PC-9 (cell line): ENCODE measurements around the gene SKI. TPM values are rescaled to one million over a fixed set of nuclear protein-coding genes. Genes with fewer than 3 reads are reported as not detected.

Source experiments
- BruUV-seq: library from RNA; stranded (reverse); fragments of 400-500 nt; replicated peaks from 2 replicates; lab custom pipeline; 2021; lab: Mats Ljungman, UMichigan
- CTCF ChIA-PET: fragments of 300-600 bp; sonication (Branson Sonifier 250); formaldehyde crosslinking; loops from one replicate; lab custom pipeline; 2022; ENCODE audit warnings: antibody characterized with exemption; lab: Charles Lee
- POLR2A ChIA-PET: fragments of 300-600 bp; sonication (Branson Sonifier 250); formaldehyde crosslinking; loops from one replicate; lab custom pipeline; 2022; ENCODE audit warnings: antibody characterized with exemption; ENCODE audit not compliant: unreplicated experiment; lab: Charles Lee
- DNase-seq, 2 experiments: peaks; one replicate each; pipeline versions ENCODE4 v3.0.0 to v3.0.0-alpha.2; 2015 to 2022; ENCODE audit warnings: mixed read lengths in 1 of 2
- H2AFZ ChIP-seq: fragments of 200-600 bp; sonication (generic); 2 replicates; pipeline ENCODE4 v1.8.1; 2017; ENCODE audit warnings: antibody characterized with exemption
- H3F3A ChIP-seq: fragments of 200-600 bp; sonication (generic); 2 replicates; pipeline ENCODE4 v1.8.1; 2017; ENCODE audit warnings: antibody characterized with exemption, mild to moderate bottlenecking, low read depth; ENCODE audit not compliant: insufficient read depth
- H3K27ac ChIP-seq: fragments of 200-600 bp; sonication (generic); 2 replicates; pipeline ENCODE4 v1.6.1; 2016; ENCODE audit warnings: mixed run types
- H3K27me3 ChIP-seq: fragments of 200-600 bp; sonication (generic); 2 replicates; pipeline ENCODE4 v1.6.1; 2016; ENCODE audit warnings: low read depth, mixed run types; ENCODE audit not compliant: insufficient read depth
- H3K36me3 ChIP-seq: fragments of 200-600 bp; sonication (generic); 2 replicates; pipeline ENCODE4 v1.6.1; 2016; ENCODE audit warnings: low read depth, mixed run types
- H3K4me1 ChIP-seq: fragments of 200-600 bp; sonication (generic); replicated peaks from 2 replicates; pipeline ENCODE4 v1.6.1; 2016; ENCODE audit warnings: mixed run types; ENCODE audit not compliant: insufficient read depth
- H3K4me2 ChIP-seq: fragments of 200-600 bp; sonication (generic); 2 replicates; pipeline ENCODE4 v1.6.1; 2017; ENCODE audit warnings: mixed run types
- H3K4me3 ChIP-seq: fragments of 200-600 bp; sonication (generic); 2 replicates; pipeline ENCODE4 v1.6.1; 2016; ENCODE audit warnings: mixed run types
- H3K79me2 ChIP-seq: fragments of 200-600 bp; sonication (generic); 2 replicates; pipeline ENCODE4 v1.6.1; 2017; ENCODE audit warnings: low read depth, mixed run types
- H3K9me2 ChIP-seq: fragments of 200-600 bp; sonication (generic); 2 replicates; pipeline ENCODE4 v1.8.1; 2017; ENCODE audit warnings: mild to moderate bottlenecking; ENCODE audit not compliant: insufficient read depth
- H3K9me3 ChIP-seq: fragments of 200-600 bp; sonication (generic); 2 replicates; pipeline ENCODE4 v1.8.1; 2016; ENCODE audit warnings: low read depth; ENCODE audit not compliant: insufficient read depth
- H4K20me1 ChIP-seq: fragments of 200-600 bp; sonication (generic); 2 replicates; pipeline ENCODE4 v1.8.1; 2017; ENCODE audit not compliant: insufficient read depth
- EZH2 ChIP-seq: fragments of 200-600 bp; sonication (generic); IDR thresholded peaks from 2 replicates; pipeline ENCODE4 v1.8.0; 2017; ENCODE audit warnings: antibody characterized with exemption, low read depth
- intact Hi-C: fragments of 100-400 bp; cut with micrococcal nuclease; formaldehyde crosslinking; loops from one replicate; pipeline ENCODE4 v1.10.0; 2022; ENCODE audit not compliant: unreplicated experiment
- total RNA-seq: library from RNA; stranded (reverse); gene quantifications from 2 replicates; pipeline ENCODE4 v1.2.3, GENCODE V29; 2021
- TF ChIP-seq, protein P1 (sequence below): fragments of 200-600 bp; sonication (generic); conservative IDR thresholded peaks from 2 replicates; pipeline ENCODE4 v1.6.1; 2017; ENCODE audit warnings: mixed run types, antibody characterized with exemption, mild to moderate bottlenecking, moderate library complexity

The SKI gene
- total RNA-seq, 1 experiment from 2014 or later = 36.2 TPM

DNA sequence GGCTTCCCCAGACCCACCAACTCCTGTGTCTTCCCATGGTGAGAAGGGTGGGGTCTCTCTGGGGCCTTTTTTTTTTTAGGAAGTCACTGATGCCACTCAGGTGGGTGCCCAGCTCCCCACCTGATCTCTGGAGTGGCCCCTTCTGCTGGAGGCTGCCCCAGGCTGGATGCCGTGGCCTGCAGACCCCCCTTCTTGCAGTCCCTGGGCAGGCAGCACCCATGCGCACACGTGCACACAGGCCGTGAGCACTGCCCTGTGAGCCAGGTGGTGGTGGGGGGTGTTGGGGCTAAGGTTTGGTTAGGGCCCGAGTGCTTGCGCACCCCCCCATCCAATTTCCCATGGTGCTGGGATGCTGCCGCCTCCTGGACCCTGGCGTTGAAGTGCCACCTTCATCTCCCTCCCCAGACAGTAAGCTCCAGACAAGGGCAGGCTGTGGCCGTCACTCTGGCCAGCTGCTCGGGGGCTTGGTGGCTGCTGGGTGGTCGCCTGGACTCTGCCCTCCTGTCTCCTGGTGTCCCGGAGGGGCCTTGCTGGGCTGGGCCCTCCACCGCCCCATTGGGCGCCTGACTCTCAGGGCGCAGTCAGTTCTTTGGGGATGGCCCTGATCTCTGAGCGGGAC lies 50.6 kb downstream of the SKI start:
- TF ChIP-seq, protein P1, sequence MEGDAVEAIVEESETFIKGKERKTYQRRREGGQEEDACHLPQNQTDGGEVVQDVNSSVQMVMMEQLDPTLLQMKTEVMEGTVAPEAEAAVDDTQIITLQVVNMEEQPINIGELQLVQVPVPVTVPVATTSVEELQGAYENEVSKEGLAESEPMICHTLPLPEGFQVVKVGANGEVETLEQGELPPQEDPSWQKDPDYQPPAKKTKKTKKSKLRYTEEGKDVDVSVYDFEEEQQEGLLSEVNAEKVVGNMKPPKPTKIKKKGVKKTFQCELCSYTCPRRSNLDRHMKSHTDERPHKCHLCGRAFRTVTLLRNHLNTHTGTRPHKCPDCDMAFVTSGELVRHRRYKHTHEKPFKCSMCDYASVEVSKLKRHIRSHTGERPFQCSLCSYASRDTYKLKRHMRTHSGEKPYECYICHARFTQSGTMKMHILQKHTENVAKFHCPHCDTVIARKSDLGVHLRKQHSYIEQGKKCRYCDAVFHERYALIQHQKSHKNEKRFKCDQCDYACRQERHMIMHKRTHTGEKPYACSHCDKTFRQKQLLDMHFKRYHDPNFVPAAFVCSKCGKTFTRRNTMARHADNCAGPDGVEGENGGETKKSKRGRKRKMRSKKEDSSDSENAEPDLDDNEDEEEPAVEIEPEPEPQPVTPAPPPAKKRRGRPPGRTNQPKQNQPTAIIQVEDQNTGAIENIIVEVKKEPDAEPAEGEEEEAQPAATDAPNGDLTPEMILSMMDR = no peak
- TF ChIP-seq EZH2 = no peak
- ChIA-PET POLR2A (no interaction called here), CTCF (no interaction called here)
- DNase-seq = no peak
- no peaks in the 10 kb centered on the region for H3K36me3 ChIP-seq
- no peaks in the 10 kb centered on the region for H3K27me3 ChIP-seq
- no peak overlapping the region for H3K27ac ChIP-seq
- peaks cover 36% of the 10 kb centered on the region for H4K20me1 ChIP-seq
- 0 out of 2 replicates have a peak, but pooled peaks cover 7% of the 10 kb centered on the region for H3F3A ChIP-seq
- no peak overlapping the region for H3K4me3 ChIP-seq
- no peaks in the 10 kb centered on the region for H3K9me3 ChIP-seq
- no peaks in the 10 kb centered on the region for H3K4me1 ChIP-seq
- H3K79me2 ChIP-seq = peaks cover 36% of the 10 kb centered on the region
- no peak overlapping the region for H2AFZ ChIP-seq
- BruUV-seq = no TSS peak
- intact Hi-C loops = no loop called here
- H3K9me2 ChIP-seq = no peaks in the 10 kb centered on the region
- H3K4me2 ChIP-seq = no peak overlapping the region

DNA sequence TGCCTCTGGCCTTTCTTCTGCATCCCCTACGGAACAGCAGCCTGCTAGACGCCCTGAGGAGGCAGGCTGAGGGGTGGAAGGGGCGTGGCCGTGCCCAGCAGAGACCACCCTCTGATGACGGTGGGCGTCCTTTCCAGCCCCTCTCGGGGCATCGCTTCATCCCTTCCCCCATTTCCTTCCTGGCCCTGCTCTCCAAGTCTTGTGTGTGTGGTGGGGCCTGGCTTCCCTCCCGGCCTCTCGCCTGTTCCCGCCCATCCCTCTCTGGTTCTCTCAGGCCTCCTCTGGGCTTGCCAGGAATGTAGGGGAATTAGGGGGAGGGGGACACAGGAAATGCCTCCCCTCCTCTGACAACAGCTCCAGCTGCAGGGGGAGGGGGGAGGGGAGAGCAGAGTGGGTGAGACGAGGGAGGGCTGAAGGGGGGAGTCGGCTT lies 51.1 kb downstream of the SKI start:
- ChIA-PET POLR2A (no interaction called here), CTCF (no interaction called here)
- H3K79me2 ChIP-seq = peaks cover 32% of the 10 kb centered on the region
- no peak overlapping the region for H3K27ac ChIP-seq
- peaks cover 36% of the 10 kb centered on the region for H4K20me1 ChIP-seq
- no peaks in the 10 kb centered on the region for H3K9me3 ChIP-seq
- no TSS peak for BruUV-seq
- no peak for TF ChIP-seq EZH2
- TF ChIP-seq, protein P1 = no peak
- H3K36me3 ChIP-seq = no peaks in the 10 kb centered on the region
- H3K4me1 ChIP-seq = no peaks in the 10 kb centered on the region
- H3K4me3 ChIP-seq = no peak overlapping the region
- no peak overlapping the region for H3K4me2 ChIP-seq
- H3F3A ChIP-seq = 0 out of 2 replicates have a peak, but pooled peaks cover 7% of the 10 kb centered on the region
- intact Hi-C loops = no loop called here
- DNase-seq = no peak
- H3K27me3 ChIP-seq = no peaks in the 10 kb centered on the region
- H3K9me2 ChIP-seq = no peaks in the 10 kb centered on the region
- H2AFZ ChIP-seq = no peak overlapping the region

DNA sequence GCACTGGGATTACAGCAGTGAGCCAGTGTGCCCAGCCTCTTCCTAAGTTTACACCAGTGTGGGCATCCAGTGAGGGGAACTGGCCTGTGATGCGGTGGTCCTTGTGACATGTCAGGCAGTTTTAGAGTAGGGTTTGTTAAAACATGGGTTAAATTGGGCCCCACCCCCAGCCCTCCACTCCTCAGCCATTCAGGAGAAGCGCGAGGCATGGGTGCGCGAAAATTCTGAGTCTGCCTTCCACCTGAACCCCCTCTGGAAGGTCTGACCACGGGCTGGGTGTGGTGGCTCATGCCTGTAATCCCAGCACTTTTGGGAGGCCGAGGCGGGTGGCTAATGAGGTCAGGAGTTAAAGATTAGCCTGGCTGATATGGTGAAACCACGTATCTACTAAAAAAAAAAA lies 51.7 kb downstream of the SKI start:
- POLR2A ChIA-PET = no interaction called here
- TF ChIP-seq, protein P1 = no peak
- TF ChIP-seq EZH2 = no peak
- Histone ChIP-seq H3K36me3 (no peaks in the 10 kb centered on the region), H3F3A (0 out of 2 replicates have a peak, but pooled peaks cover 7% of the 10 kb centered on the region), H3K79me2 (peaks cover 29% of the 10 kb centered on the region), H4K20me1 (peaks cover 38% of the 10 kb centered on the region), H3K4me3 (no peak overlapping the region), H3K4me1 (no peaks in the 10 kb centered on the region), H3K4me2 (no peak overlapping the region), H3K9me2 (no peaks in the 10 kb centered on the region), H3K27ac (no peak overlapping the region), H2AFZ (no peak overlapping the region), H3K27me3 (no peaks in the 10 kb centered on the region), H3K9me3 (no peaks in the 10 kb centered on the region)
- intact Hi-C loops = no loop called here
- CTCF ChIA-PET = no interaction called here
- DNase-seq = no peak
- BruUV-seq = no TSS peak
